Measurements from ENCODE around the gene KIRREL3. TPM values are rescaled to one million over a fixed set of nuclear protein-coding genes. Genes with fewer than 3 reads are reported as not detected.

Gene KIRREL3
- total and polyA plus RNA-seq, 5 donors from 2014 or later: not detected

DNA sequence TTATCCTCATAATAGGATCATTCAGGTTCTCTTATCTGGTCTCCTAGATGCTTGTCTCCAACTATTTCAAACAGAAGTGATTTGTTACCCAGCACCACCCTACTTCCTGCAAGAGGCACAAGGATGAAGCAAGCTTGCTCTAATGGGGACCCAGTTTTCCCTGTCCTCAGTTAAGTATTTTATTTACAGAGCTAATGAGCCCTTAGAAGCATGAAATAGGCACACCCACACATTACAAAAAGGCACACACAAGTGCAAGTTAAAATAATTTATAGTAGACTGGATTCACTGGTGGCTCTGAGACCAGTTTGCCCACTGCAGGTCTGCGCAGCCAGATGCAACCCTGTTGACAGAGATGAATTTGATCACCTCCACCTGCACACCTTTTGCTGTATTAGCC, 167.5 kb downstream of the KIRREL3 start:
- H3K4me1 ChIP-seq (ENCODE audit: control insufficient read depth, insufficient read depth, low read length, poor library complexity, severe bottlenecking): no peaks in the 10 kb centered on the region
- H3K27me3 ChIP-seq (ENCODE audit: control insufficient read depth, insufficient read depth, low read length): no peaks in the 10 kb centered on the region
- Mint-ChIP-seq H3K27me3 (peaks cover 16% of the 10 kb centered on the region), H3K4me3 (no peak overlapping the region), H3K9me3 (peaks cover 0 to 1% (median 0%) of the 10 kb centered on the region in 7 donors), H3K4me1 (no peaks in the 10 kb centered on the region), H3K36me3 (no peaks in the 10 kb centered on the region), H3K27ac (no peak overlapping the region)
- DNase-seq (no peak), ATAC-seq (ENCODE audit: low read depth in 2 of 2) (no peak)
- H3K9me3 ChIP-seq (ENCODE audit: control insufficient read depth in 2 of 2, low read length in 2 of 2): no peaks in the 10 kb centered on the region
- H3K27ac ChIP-seq (ENCODE audit: insufficient read depth, low read length, poor library complexity, severe bottlenecking): no peak overlapping the region
- no peak overlapping the region for H3K4me3 ChIP-seq (ENCODE audit: low read depth, low read length)
- H3K36me3 ChIP-seq (ENCODE audit: control insufficient read depth, insufficient read depth, low read length): no peaks in the 10 kb centered on the region

DNA sequence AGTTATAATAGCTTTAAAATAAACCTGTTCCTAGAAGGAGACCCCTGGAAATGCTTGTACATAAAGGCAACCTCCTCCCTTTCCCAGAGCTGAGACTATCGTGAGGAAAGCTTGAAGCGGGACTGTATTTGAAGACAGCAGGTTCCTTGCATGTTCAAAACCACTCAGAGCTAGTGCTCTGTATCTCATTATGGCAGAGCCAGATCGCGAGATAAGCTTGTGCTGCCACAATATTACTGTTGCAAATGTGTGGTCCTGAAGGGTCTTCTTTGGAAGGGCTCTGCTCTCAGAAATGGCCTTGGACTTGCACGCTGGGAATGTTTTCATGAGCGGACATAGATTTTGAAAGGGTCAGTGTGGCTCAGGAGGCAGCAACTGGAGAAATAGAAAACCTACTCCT, 168.2 kb downstream of the KIRREL3 start:
- no peak overlapping the region for H3K27ac ChIP-seq (ENCODE audit: insufficient read depth, low read length, poor library complexity, severe bottlenecking)
- H3K27ac Mint-ChIP-seq: no peak overlapping the region
- peaks cover 16% of the 10 kb centered on the region for H3K27me3 Mint-ChIP-seq

DNA sequence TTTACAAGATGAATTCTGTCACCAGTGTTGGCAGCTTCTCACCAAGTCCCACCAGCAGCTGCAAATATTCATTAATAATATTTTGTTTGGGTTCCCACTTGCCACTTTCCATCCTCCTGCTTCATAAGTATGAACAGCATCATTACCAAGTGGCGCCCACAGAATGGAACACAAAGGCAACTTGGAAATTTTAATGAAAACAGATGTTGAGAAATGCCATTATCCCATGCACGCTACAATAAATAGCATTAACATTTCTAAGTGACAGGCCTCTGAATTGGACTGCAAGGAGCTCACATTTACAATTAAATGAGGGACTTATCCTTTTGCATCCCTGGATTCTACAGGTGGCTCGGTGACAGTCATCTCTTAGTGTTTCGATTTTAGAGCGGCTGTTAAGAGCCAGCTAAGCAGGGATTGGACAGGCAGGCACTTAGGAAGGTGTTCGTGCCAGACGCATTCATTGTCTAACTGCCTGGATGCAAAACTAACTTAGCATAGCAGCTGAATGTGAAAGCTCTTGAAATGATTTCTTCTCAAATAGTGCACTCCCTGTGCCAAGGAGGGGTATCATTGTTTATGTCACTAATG, 170.3 kb downstream of the KIRREL3 start:
- H3K36me3 Mint-ChIP-seq: no peaks in the 10 kb centered on the region

More for the DNA sequence above, 168.2 kb downstream of the KIRREL3 start:
- H3K4me1 Mint-ChIP-seq: no peaks in the 10 kb centered on the region
- H3K9me3 Mint-ChIP-seq: peaks cover 0 to 1% (median 0%) of the 10 kb centered on the region in 7 donors
- ATAC-seq (ENCODE audit: low read depth in 2 of 2): no peak
- H3K27me3 ChIP-seq (ENCODE audit: control insufficient read depth, insufficient read depth, low read length): no peaks in the 10 kb centered on the region
- H3K4me3 Mint-ChIP-seq: no peak overlapping the region
- H3K36me3 Mint-ChIP-seq: no peaks in the 10 kb centered on the region
- no peaks in the 10 kb centered on the region for H3K9me3 ChIP-seq (ENCODE audit: control insufficient read depth in 2 of 2, low read length in 2 of 2)
- no peaks in the 10 kb centered on the region for H3K4me1 ChIP-seq (ENCODE audit: control insufficient read depth, insufficient read depth, low read length, poor library complexity, severe bottlenecking)
- H3K36me3 ChIP-seq (ENCODE audit: control insufficient read depth, insufficient read depth, low read length): no peaks in the 10 kb centered on the region
- no peak overlapping the region for H3K4me3 ChIP-seq (ENCODE audit: low read depth, low read length)
- DNase-seq: no peak

DNA sequence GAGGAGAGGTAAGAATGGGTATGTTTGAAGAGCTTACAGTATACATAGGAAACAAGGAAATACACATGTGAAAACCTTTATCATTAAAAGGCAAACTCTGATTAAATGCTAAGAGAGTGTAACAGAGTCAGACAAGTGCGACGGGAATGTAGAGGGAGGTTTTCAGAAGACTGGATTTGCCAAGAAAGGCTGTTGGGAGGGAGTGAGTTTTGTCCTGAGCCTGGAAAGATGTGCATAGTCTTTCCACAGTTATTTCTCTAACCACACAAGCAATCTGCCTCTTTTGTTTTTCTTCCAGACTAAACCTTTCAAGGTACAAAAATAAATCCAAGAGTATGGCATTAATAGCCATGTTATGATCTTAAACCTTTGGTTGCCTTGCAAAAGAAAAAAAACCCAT, 170.9 kb downstream of the KIRREL3 start:
- Histone ChIP-seq H3K36me3 (ENCODE audit: control insufficient read depth, insufficient read depth, low read length) (no peaks in the 10 kb centered on the region), H3K9me3 (ENCODE audit: control insufficient read depth in 2 of 2, low read length in 2 of 2) (no peaks in the 10 kb centered on the region), H3K4me3 (ENCODE audit: low read depth, low read length) (no peak overlapping the region), H3K27ac (ENCODE audit: insufficient read depth, low read length, poor library complexity, severe bottlenecking) (no peak overlapping the region), H3K4me1 (ENCODE audit: control insufficient read depth, insufficient read depth, low read length, poor library complexity, severe bottlenecking) (no peaks in the 10 kb centered on the region), H3K27me3 (ENCODE audit: control insufficient read depth, insufficient read depth, low read length) (no peaks in the 10 kb centered on the region)
- Mint-ChIP-seq H3K9me3 (peaks cover 0 to 1% (median 0%) of the 10 kb centered on the region in 7 donors), H3K4me3 (no peak overlapping the region), H3K4me1 (no peaks in the 10 kb centered on the region), H3K27ac (no peak overlapping the region), H3K27me3 (peaks cover 9% of the 10 kb centered on the region), H3K36me3 (no peaks in the 10 kb centered on the region)
- no peak for DNase-seq
- no peak for ATAC-seq (ENCODE audit: low read depth in 2 of 2)

More for the DNA sequence above, 170.3 kb downstream of the KIRREL3 start:
- no peak overlapping the region for H3K27ac Mint-ChIP-seq
- no peak for DNase-seq
- ATAC-seq (ENCODE audit: low read depth in 2 of 2): no peak
- H3K4me1 ChIP-seq (ENCODE audit: control insufficient read depth, insufficient read depth, low read length, poor library complexity, severe bottlenecking): no peaks in the 10 kb centered on the region
- H3K27me3 Mint-ChIP-seq: peaks cover 9% of the 10 kb centered on the region
- H3K9me3 ChIP-seq (ENCODE audit: control insufficient read depth in 2 of 2, low read length in 2 of 2): no peaks in the 10 kb centered on the region
- H3K4me3 ChIP-seq (ENCODE audit: low read depth, low read length): no peak overlapping the region
- no peak overlapping the region for H3K27ac ChIP-seq (ENCODE audit: insufficient read depth, low read length, poor library complexity, severe bottlenecking)
- no peaks in the 10 kb centered on the region for H3K4me1 Mint-ChIP-seq
- H3K9me3 Mint-ChIP-seq: peaks cover 0 to 1% (median 0%) of the 10 kb centered on the region in 7 donors
- H3K27me3 ChIP-seq (ENCODE audit: control insufficient read depth, insufficient read depth, low read length): no peaks in the 10 kb centered on the region
- no peaks in the 10 kb centered on the region for H3K36me3 ChIP-seq (ENCODE audit: control insufficient read depth, insufficient read depth, low read length)
- H3K4me3 Mint-ChIP-seq: no peak overlapping the region

DNA sequence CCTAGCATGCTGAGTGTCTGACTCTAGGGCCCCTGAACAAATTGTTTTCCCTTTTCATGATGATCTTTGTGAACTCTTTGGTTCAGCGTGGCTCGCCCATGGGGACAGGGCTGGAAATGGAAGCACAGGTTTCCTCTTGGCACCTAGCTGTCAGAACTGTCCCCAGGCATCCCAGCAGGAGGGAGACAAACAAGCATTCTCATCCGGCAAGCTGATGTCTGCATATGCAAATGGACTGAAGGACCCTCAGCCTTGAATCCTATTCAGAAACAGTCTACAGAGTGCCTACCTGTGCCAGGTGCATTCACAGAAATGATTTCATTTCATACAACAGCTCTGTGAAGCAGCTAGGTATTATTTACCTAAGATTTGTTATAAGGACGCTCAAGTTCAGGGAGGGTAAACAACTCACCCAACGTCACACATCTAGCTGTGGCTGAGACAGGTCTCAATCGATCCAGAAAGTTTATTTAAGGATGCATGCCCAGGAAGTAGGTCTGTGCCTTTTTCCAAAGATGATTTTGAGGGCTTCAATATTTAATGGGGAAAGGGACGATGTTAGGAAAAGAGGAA, 176.4 kb downstream of the KIRREL3 start:
- Mint-ChIP-seq H3K9me3 (peaks cover 0 to 2% (median 0%) of the 10 kb centered on the region in 7 donors), H3K27ac (no peak overlapping the region), H3K27me3 (no peaks in the 10 kb centered on the region), H3K4me3 (no peak overlapping the region), H3K4me1 (no peaks in the 10 kb centered on the region), H3K36me3 (no peaks in the 10 kb centered on the region)
- Histone ChIP-seq H3K4me3 (ENCODE audit: low read depth, low read length) (no peak overlapping the region), H3K27me3 (ENCODE audit: control insufficient read depth, insufficient read depth, low read length) (no peaks in the 10 kb centered on the region), H3K27ac (ENCODE audit: insufficient read depth, low read length, poor library complexity, severe bottlenecking) (no peak overlapping the region), H3K4me1 (ENCODE audit: control insufficient read depth, insufficient read depth, low read length, poor library complexity, severe bottlenecking) (no peaks in the 10 kb centered on the region), H3K36me3 (ENCODE audit: control insufficient read depth, insufficient read depth, low read length) (no peaks in the 10 kb centered on the region), H3K9me3 (ENCODE audit: control insufficient read depth in 2 of 2, low read length in 2 of 2) (no peaks in the 10 kb centered on the region)
- DNase-seq (no peak), ATAC-seq (ENCODE audit: low read depth in 2 of 2) (no peak)

DNA sequence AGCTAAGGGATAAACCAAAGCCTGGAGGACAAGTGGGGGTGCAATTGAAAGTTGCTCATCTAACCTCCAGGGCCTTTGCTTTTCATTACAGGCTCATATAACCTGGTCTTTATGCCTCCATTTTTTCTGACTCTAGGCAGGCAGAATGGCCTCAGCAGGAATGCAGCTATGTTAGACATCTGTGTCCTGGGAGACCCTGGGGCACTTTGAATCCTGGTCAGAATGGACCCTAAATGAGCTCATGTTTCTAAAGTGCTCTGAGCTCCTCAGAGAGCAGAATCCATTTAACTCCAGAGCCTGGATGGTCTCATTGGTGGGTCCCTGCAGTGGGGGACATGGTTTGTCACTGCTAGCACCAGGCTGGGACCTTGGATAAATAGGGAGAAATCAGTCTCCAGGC, 177.3 kb downstream of the KIRREL3 start:
- Mint-ChIP-seq H3K27me3 (no peaks in the 10 kb centered on the region), H3K36me3 (no peaks in the 10 kb centered on the region)

DNA sequence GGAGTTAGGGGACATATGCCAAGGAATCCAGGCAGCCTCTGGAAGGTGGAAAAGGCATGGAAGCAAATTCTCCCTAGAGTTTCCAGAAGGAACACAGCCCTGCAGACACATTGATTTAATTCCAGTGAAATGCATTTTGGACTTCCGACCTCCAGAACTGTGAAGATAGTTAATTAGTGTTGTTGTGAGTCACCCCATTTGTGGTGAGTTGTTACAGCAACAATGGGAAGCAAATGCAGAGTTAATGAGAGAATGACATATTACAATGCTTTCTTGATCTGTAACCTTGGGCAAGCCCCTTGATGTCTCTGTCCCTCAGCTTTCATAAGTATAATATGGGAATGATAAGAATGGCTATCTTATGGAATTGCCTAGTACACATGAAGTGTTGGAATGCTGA, 178.7 kb downstream of the KIRREL3 start:
- Histone ChIP-seq H3K9me3 (ENCODE audit: control insufficient read depth in 2 of 2, low read length in 2 of 2) (no peaks in the 10 kb centered on the region), H3K27me3 (ENCODE audit: control insufficient read depth, insufficient read depth, low read length) (no peaks in the 10 kb centered on the region), H3K27ac (ENCODE audit: insufficient read depth, low read length, poor library complexity, severe bottlenecking) (no peak overlapping the region), H3K4me1 (ENCODE audit: control insufficient read depth, insufficient read depth, low read length, poor library complexity, severe bottlenecking) (no peaks in the 10 kb centered on the region), H3K36me3 (ENCODE audit: control insufficient read depth, insufficient read depth, low read length) (no peaks in the 10 kb centered on the region), H3K4me3 (ENCODE audit: low read depth, low read length) (no peak overlapping the region)
- Mint-ChIP-seq H3K4me3 (no peak overlapping the region), H3K36me3 (no peaks in the 10 kb centered on the region), H3K27ac (no peak overlapping the region), H3K4me1 (no peaks in the 10 kb centered on the region), H3K27me3 (no peaks in the 10 kb centered on the region), H3K9me3 (peaks cover 0 to 2% (median 0%) of the 10 kb centered on the region in 7 donors)
- DNase-seq: no peak
- no peak for ATAC-seq (ENCODE audit: low read depth in 2 of 2)

More for the DNA sequence above, 177.3 kb downstream of the KIRREL3 start:
- Mint-ChIP-seq H3K4me3 (no peak overlapping the region), H3K4me1 (no peaks in the 10 kb centered on the region), H3K27ac (no peak overlapping the region), H3K9me3 (peaks cover 0 to 2% (median 0%) of the 10 kb centered on the region in 7 donors)
- Histone ChIP-seq H3K36me3 (ENCODE audit: control insufficient read depth, insufficient read depth, low read length) (no peaks in the 10 kb centered on the region), H3K27me3 (ENCODE audit: control insufficient read depth, insufficient read depth, low read length) (no peaks in the 10 kb centered on the region), H3K4me3 (ENCODE audit: low read depth, low read length) (no peak overlapping the region), H3K4me1 (ENCODE audit: control insufficient read depth, insufficient read depth, low read length, poor library complexity, severe bottlenecking) (no peaks in the 10 kb centered on the region), H3K27ac (ENCODE audit: insufficient read depth, low read length, poor library complexity, severe bottlenecking) (no peak overlapping the region), H3K9me3 (ENCODE audit: control insufficient read depth in 2 of 2, low read length in 2 of 2) (no peaks in the 10 kb centered on the region)
- ATAC-seq (ENCODE audit: low read depth in 2 of 2) (no peak), DNase-seq (no peak)

DNA sequence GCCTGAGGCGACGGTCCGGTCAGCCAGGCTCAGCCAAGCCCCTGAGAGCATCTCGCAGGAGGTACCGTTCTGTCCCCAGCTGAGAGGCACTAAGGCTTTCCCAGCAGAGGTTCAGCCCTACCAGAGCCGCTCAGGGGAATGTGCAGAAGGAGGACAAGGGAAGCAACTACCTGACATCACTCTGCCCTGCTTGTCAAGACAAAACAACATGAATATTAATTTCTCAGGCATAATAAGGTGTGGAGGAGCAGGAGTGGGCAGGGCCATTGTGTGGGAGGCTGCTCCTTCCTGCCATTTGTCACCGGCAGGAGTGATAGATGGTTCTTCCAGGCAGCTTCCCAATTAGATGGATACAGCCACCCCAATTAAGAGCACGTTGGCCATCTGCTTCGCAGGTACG, 181.4 kb downstream of the KIRREL3 start:
- DNase-seq (no peak), ATAC-seq (ENCODE audit: low read depth in 2 of 2) (no peak)
- Mint-ChIP-seq H3K4me1 (no peaks in the 10 kb centered on the region), H3K27me3 (peaks cover 7% of the 10 kb centered on the region), H3K27ac (no peak overlapping the region), H3K9me3 (peaks cover 0 to 2% (median 0%) of the 10 kb centered on the region in 7 donors), H3K4me3 (no peak overlapping the region), H3K36me3 (no peaks in the 10 kb centered on the region)
- H3K9me3 ChIP-seq (ENCODE audit: control insufficient read depth in 2 of 2, low read length in 2 of 2): no peaks in the 10 kb centered on the region
- H3K27ac ChIP-seq (ENCODE audit: insufficient read depth, low read length, poor library complexity, severe bottlenecking): no peak overlapping the region
- no peak overlapping the region for H3K4me3 ChIP-seq (ENCODE audit: low read depth, low read length)
- no peaks in the 10 kb centered on the region for H3K27me3 ChIP-seq (ENCODE audit: control insufficient read depth, insufficient read depth, low read length)
- no peaks in the 10 kb centered on the region for H3K36me3 ChIP-seq (ENCODE audit: control insufficient read depth, insufficient read depth, low read length)
- H3K4me1 ChIP-seq (ENCODE audit: control insufficient read depth, insufficient read depth, low read length, poor library complexity, severe bottlenecking): no peaks in the 10 kb centered on the region
